ENCODE measurements around the gene ITPA. TPM values are rescaled to one million over a fixed set of nuclear protein-coding genes. Genes with fewer than 3 reads are reported as not detected.

Gene ITPA
- total and polyA plus RNA-seq, 2 of the 4 experiments (the other 2 are of a cell fraction): 32.4 to 49.0 TPM

- no peak overlapping the region for H3K27ac ChIP-seq (ENCODE audit: insufficient read depth, low read length)
- no peak overlapping the region for H3K9ac ChIP-seq (ENCODE audit: low read depth, low read length)
- DNase-seq (no peak), ATAC-seq (ENCODE audit: low read depth) (no peak)
- no peaks in the 10 kb centered on the region for H3K4me1 ChIP-seq (ENCODE audit: control insufficient read depth, insufficient read depth, low read length)
- BruUV-seq (replicated peaks): no TSS peak
- H3K4me3 ChIP-seq (ENCODE audit: insufficient read depth, low read depth, low read length): no peak overlapping the region
- no peak overlapping the region for H3K23ac ChIP-seq (ENCODE audit: low read depth, low read length)
- ChIA-PET POLR2A (ENCODE audit: unreplicated experiment) (no interaction called here), CTCF (no interaction called here)
- in situ Hi-C loops (cut with MboI; ENCODE audit: low sequenced_read_pairs) (no loop called here), dilution Hi-C loops (cut with HindIII; ENCODE audit: low sequenced_read_pairs, unreplicated experiment) (no loop called here), intact Hi-C loops (cut with micrococcal nuclease) (no loop called here)
- peaks cover 6% of the 10 kb centered on the region; the same call in 1 of the 2 replicates for H3K36me3 ChIP-seq (ENCODE audit: control insufficient read depth, insufficient read depth, low read length)
- H2AK9ac ChIP-seq (replicated peaks; ENCODE audit: low read depth, low read length, poor library complexity): no peak overlapping the region
- H3K4ac ChIP-seq (ENCODE audit: low read depth, low read length): no peak overlapping the region
- H2AFZ ChIP-seq (replicated peaks; ENCODE audit: low read length, poor library complexity): peak overlapping the region; percentile 21
- H4K91ac ChIP-seq (ENCODE audit: insufficient read depth, low read depth, low read length): no peak overlapping the region
- H3K56ac ChIP-seq (ENCODE audit: extremely low read depth, insufficient read depth, low read length): no peak overlapping the region
- no peak overlapping the region for H2BK15ac ChIP-seq (ENCODE audit: low read depth, low read length)
- no peaks in the 10 kb centered on the region for H3K27me3 ChIP-seq (ENCODE audit: control insufficient read depth, insufficient read depth, low read length)
- no CpG with 5 or more reads among the region's 11 CpGs for WGBS, 2 experiments (ENCODE audit: extremely low coverage in 2 of 2, insufficient read length in 1 of 2)
- H3K4me2 ChIP-seq (ENCODE audit: low read depth, low read length): no peak overlapping the region
- no peak overlapping the region for H2BK20ac ChIP-seq (ENCODE audit: low read depth, low read length)
- no peaks in the 10 kb centered on the region for H3K79me1 ChIP-seq (ENCODE audit: low read depth in 1 of 2, low read length in 2 of 2)
- no peak overlapping the region for H2BK5ac ChIP-seq (ENCODE audit: low read depth, low read length, poor library complexity, severe bottlenecking)
- H4K8ac ChIP-seq (ENCODE audit: low read depth in 2 of 2, low read length in 2 of 2): no peak overlapping the region
- no peak overlapping the region for H4K5ac ChIP-seq (ENCODE audit: low read depth, low read length)
- no peak overlapping the region for H2AK5ac ChIP-seq (ENCODE audit: low read depth, low read length)
- H4K20me1 ChIP-seq (ENCODE audit: insufficient read depth, low read length): no peaks in the 10 kb centered on the region
- TF ChIP-seq ELK1 (IDR thresholded peaks at IDR 0.05; ENCODE audit: borderline replicate concordance, low read depth, low read length) (no peak), CHD1 (IDR thresholded peaks at IDR 0.05; ENCODE audit: low read depth, low read length) (no peak), FOS (IDR thresholded peaks at IDR 0.05; ENCODE audit: low read depth, low read length) (no peak), RCOR1 (IDR thresholded peaks at IDR 0.05; ENCODE audit: insufficient replicate concordance, low read length) (no peak), MXI1 (IDR thresholded peaks at IDR 0.05; ENCODE audit: borderline replicate concordance, low read depth, low read length) (no peak), CTCF (conservative IDR thresholded peaks at IDR 0.05; ENCODE audit: low read depth, low read length) (no peak), NFE2L2 (IDR thresholded peaks at IDR 0.05; ENCODE audit: low read depth, low read length) (no peak), USF2 (IDR thresholded peaks at IDR 0.05; ENCODE audit: low read depth, low read length) (no peak), POLR2A (IDR thresholded peaks at IDR 0.05; ENCODE audit: low read depth, low read length) (no peak), SMC3 (IDR thresholded peaks at IDR 0.05; ENCODE audit: low read depth, low read length) (no peak), MAZ (IDR thresholded peaks at IDR 0.05; ENCODE audit: borderline replicate concordance, low read depth, low read length) (no peak), CEBPB (IDR thresholded peaks at IDR 0.05; ENCODE audit: low read depth, low read length) (no peak), BHLHE40 (IDR thresholded peaks at IDR 0.05; ENCODE audit: low read depth, low read length) (no peak), RAD21 (IDR thresholded peaks at IDR 0.05; ENCODE audit: low read length) (no peak), RFX5 (IDR thresholded peaks at IDR 0.05; ENCODE audit: low read depth, low read length) (no peak), MAFK (IDR thresholded peaks at IDR 0.05; ENCODE audit: low read depth, low read length) (no peak)
- H2BK120ac ChIP-seq (ENCODE audit: low read depth, low read length): no peak overlapping the region
- H3K9me3 ChIP-seq (ENCODE audit: control insufficient read depth, insufficient read depth, low read length): no peaks in the 10 kb centered on the region
- H3K9me1 ChIP-seq (ENCODE audit: insufficient read depth, low read length): no peaks in the 10 kb centered on the region
- H3K14ac ChIP-seq (replicated peaks; ENCODE audit: low read depth, low read length): no peak overlapping the region
- no peak overlapping the region for H3K18ac ChIP-seq (ENCODE audit: low read depth, low read length)
Observed at GRCh38 chr20:3228750-3229032, 19.4 kb downstream of the ITPA start.

All from IMR-90 (cell line).